Measurements from ENCODE around the gene NAA38.

The NAA38 gene

DNA sequence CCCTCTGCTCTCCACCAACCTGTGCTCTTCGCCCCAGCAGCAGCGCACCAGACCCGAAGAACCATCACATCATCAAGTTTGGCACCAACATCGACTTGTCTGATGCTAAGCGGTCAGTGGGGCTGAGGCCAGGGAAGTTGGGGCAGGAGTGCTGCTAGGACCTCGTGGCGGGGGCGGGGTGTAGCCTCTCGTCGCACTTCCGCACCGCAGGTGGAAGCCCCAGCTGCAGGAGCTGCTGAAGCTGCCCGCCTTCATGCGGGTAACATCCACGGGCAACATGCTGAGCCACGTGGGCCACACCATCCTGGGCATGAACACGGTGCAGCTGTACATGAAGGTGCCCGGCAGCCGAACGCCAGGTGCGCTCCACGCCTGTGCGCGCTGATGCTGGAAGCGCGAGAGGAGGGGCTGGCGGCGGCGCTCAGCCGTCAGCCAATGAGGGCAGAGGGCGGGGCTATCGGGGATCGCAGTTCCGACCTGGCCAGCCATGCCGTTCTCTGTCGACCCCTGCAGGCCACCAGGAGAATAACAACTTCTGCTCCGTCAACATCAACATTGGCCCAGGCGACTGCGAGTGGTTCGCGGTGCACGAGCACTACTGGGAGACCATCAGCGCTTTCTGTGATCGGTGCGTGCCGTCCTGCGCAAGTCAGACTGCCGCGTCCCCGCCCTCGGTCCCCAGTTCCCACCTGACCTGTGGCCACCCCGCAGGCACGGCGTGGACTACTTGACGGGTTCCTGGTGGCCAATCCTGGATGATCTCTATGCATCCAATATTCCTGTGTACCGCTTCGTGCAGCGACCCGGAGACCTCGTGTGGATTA, 5.7 kb downstream of the NAA38 start:
- peak; percentile 95 for DNase-seq

- DNase-seq = no peak
Measured at GRCh38 chr17:7850701-7851437, 6.5 kb downstream of the NAA38 start.

- no peak for DNase-seq
Measured at GRCh38 chr17:7849751-7850504, 7.4 kb downstream of the NAA38 start.

DNA sequence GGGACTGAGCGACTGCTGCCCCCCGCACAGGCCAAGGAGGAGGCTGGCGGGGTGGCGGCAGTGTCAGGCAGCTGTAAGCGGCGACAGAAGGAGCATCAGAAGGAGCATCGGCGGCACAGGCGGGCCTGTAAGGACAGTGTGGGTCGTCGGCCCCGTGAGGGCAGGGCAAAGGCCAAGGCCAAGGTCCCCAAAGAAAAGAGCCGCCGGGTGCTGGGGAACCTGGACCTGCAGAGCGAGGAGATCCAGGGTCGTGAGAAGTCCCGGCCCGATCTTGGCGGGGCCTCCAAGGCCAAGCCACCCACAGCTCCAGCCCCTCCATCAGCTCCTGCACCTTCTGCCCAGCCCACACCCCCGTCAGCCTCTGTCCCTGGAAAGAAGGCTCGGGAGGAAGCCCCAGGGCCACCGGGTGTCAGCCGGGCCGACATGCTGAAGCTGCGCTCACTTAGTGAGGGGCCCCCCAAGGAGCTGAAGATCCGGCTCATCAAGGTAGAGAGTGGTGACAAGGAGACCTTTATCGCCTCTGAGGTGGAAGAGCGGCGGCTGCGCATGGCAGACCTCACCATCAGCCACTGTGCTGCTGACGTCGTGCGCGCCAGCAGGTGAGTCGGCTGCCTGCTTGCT, 8.1 kb downstream of the NAA38 start:
- no peak for DNase-seq

DNA sequence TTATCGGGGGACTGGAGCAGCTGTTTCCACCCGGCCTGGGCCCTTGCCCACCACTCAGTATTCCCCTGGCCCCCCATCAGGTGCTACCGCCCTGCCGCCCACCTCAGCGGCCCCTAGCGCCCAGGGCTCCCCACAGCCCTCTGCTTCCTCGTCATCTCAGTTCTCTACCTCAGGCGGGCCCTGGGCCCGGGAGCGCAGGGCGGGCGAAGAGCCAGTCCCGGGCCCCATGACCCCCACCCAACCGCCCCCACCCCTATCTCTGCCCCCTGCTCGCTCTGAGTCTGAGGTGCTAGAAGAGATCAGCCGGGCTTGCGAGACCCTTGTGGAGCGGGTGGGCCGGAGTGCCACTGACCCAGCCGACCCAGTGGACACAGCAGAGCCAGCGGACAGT, 8.6 kb downstream of the NAA38 start:
- DNase-seq = no peak

DNA sequence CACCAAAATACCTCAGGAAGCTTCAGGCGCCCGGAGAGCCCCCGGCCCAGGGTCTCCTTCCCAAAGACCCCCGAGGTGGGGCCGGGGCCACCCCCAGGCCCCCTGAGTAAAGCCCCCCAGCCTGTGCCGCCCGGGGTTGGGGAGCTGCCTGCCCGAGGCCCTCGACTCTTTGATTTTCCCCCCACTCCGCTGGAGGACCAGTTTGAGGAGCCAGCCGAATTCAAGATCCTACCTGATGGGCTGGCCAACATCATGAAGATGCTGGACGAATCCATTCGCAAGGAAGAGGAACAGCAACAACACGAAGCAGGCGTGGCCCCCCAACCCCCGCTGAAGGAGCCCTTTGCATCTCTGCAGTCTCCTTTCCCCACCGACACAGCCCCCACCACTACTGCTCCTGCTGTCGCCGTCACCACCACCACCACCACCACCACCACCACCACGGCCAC, 9.2 kb downstream of the NAA38 start:
- no peak for DNase-seq

- DNase-seq = no peak
Measured at GRCh38 chr17:7846765-7847661, 10.3 kb downstream of the NAA38 start.

GRCh38 chr17:7846063-7846735, 11.2 kb downstream of the NAA38 start:
- no peak for DNase-seq

- no peak for DNase-seq
Measured at GRCh38 chr17:7845359-7846062, 11.8 kb downstream of the NAA38 start.

- peak; percentile 94 for DNase-seq
Measured at GRCh38 chr17:7844292-7845154, 12.8 kb downstream of the NAA38 start.

GRCh38 chr17:7843536-7844291, 13.6 kb downstream of the NAA38 start:
- DNase-seq = peak; percentile 89

DNA sequence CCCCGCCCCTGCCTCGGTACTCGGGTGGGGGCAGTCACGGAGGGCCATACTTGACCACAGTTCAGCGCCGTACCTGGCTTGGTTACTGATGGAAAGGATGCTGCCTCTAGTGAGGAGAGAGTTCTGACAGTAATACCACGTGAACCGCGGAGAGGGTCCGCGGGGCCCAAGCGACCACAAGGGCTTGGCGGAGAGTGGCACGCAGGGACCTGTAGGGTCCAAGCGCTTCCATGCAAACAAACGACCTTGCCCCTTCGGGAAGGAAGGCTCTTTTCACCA, 14.2 kb downstream of the NAA38 start:
- DNase-seq = peak; percentile 37

- peak; percentile 88 for DNase-seq
Measured at GRCh38 chr17:7842380-7843256, 14.7 kb downstream of the NAA38 start.

DNA sequence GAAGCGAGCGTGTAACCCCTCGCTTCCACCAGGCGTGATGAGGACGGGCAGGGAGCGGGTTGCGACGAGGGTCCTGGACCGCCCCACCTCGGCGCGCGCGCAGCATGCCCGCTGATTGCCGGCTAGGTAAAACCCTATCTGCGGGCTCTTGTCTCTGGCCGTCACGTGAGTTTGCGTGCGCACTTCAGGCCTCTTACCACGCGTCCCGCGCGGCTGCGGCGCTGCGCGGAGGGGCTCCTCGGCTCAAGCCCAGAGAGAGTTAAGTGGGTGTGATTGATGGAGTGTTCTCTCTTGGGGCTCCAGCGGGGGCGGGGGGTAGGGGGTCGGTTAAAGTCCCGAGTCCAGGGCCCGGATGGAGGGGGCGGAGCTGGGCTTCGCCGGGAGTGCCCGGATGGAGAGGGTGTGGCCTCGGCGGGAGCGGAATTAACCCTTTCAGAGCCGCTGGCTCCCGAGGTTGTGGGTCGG, 15.4 kb downstream of the NAA38 start:
- DNase-seq = peak; percentile 87

DNA sequence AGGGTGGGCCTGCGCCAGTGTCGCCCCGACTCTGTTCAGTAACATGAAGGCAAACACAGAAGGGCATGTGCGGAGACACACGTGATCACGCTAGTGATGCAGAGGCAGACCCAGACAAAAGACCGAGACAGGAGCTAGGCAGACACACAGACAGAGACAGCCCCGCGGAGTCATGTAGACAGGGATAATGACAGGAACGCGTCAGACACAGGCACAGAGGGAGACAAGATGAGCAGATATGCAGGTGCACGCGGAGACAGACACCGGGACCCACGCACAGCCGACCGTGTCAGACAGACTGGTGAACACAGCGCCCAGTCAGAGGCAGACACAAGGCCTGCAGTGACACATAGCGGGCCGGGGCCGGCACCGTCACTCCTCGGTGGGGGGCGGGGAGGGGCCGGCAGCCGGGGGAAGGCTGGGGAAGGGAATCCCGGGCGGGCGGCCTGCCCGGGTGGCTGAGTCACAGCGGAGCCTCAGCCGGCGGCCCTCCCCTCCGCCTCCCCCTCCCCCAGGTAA, 15.9 kb downstream of the NAA38 start:
- DNase-seq = peak; percentile 82

GRCh38 chr17:7840875-7841274, 16.5 kb downstream of the NAA38 start:
- DNase-seq = no peak

DNA sequence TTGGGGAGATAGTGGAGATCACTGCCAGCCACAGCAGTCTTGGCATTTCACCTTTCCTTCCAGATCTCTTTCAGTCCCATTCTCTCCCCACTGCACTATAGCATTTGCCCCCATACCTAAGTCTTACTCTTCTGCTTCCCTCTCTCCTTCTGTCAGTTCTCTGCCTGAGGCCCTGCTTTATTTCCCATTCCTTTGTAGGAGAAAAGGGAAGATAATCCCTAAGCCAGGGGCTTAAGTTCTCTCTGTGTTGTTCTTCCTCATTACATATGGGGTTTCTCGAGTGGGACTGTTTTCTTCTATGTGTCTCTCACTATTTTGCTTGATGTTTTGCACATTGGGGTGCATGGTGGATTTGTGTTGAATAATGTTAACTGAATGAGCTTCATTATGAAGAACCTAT, 16.9 kb downstream of the NAA38 start:
- no peak for DNase-seq

- peak; percentile 47 for DNase-seq
Measured at GRCh38 chr17:7839876-7840261, 17.5 kb downstream of the NAA38 start.

Measured in activated CD4-positive, alpha-beta T cell treated with anti-CD3 and anti-CD28 coated beads, Interleukin-2, amount 50 U/mL, for 16 hours (primary cell).